Ishikawa (cell line): ENCODE data around the gene NPHS1.

Experiments used
- CEBPB ChIP-seq: IDR thresholded peaks from 2 replicates; pipeline ENCODE4 v1.6.1; 2012
- CREB1 ChIP-seq: IDR thresholded peaks from 2 replicates; pipeline ENCODE4 v1.6.1; 2012; ENCODE audit warnings: low read depth
- EGR1 ChIP-seq: IDR thresholded peaks from 2 replicates; pipeline ENCODE4 v1.6.1; 2012
- EP300 ChIP-seq: IDR thresholded peaks from 2 replicates; pipeline ENCODE4 v1.6.1; 2012; ENCODE audit warnings: borderline replicate concordance
- FOXM1 ChIP-seq: IDR thresholded peaks from 2 replicates; pipeline ENCODE4 v1.6.1; 2012; ENCODE audit warnings: low read depth, borderline replicate concordance
- NFIC ChIP-seq: IDR thresholded peaks from 2 replicates; pipeline ENCODE4 v1.6.1; 2012
- RAD21 ChIP-seq: IDR thresholded peaks from 2 replicates; pipeline ENCODE4 v1.6.1; 2012; ENCODE audit warnings: low read depth
- TAF1 ChIP-seq: IDR thresholded peaks from 2 replicates; pipeline ENCODE4 v1.6.1; 2012; ENCODE audit warnings: low read depth, mild to moderate bottlenecking
- TCF12 ChIP-seq: IDR thresholded peaks from 2 replicates; pipeline ENCODE4 v1.6.1; 2012; ENCODE audit warnings: low read depth
- TEAD4 ChIP-seq: IDR thresholded peaks from 2 replicates; pipeline ENCODE4 v1.6.1; 2012
- YY1 ChIP-seq: IDR thresholded peaks from 2 replicates; pipeline ENCODE4 v1.6.1; 2012; ENCODE audit warnings: low read depth
- ZBTB7A ChIP-seq: IDR thresholded peaks from 2 replicates; pipeline ENCODE4 v1.6.1; 2012; ENCODE audit warnings: low read depth
- TF ChIP-seq, protein P1 (sequence below): IDR thresholded peaks from 2 replicates; pipeline ENCODE4 v1.6.1; 2012; ENCODE audit warnings: low read depth, mild to moderate bottlenecking
- TF ChIP-seq, protein P2 (sequence below): IDR thresholded peaks from 2 replicates; pipeline ENCODE4 v1.6.1; 2012
- TF ChIP-seq, protein P3 (sequence below): IDR thresholded peaks from 2 replicates; pipeline ENCODE4 v1.6.1; 2012

Gene NPHS1

DNA sequence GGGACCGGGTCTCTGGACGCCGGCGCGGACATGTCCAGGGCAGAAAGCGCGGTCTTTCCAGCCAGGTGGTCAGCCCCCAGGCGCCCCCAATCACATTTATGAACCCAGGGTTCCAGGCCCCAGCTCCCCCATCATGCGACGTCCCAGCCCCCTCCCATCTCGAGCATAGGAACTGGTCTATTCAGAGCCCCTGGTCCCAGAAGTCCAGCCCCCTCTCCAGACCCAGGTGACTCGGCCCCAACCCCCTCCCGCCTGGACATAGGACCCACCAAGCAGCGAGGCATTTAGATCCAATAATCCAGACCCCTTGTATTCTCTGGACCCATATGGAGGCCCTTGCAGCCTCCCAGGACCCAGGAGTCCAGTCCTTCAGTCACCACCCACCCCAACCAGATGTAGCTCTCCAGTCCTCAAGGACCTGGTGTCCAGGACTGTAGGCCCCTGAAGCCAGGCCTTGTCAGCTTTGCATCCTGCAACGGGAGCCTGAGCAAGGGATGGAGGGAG, 16.6 kb upstream of the NPHS1 start:
- TF ChIP-seq, protein P1, sequence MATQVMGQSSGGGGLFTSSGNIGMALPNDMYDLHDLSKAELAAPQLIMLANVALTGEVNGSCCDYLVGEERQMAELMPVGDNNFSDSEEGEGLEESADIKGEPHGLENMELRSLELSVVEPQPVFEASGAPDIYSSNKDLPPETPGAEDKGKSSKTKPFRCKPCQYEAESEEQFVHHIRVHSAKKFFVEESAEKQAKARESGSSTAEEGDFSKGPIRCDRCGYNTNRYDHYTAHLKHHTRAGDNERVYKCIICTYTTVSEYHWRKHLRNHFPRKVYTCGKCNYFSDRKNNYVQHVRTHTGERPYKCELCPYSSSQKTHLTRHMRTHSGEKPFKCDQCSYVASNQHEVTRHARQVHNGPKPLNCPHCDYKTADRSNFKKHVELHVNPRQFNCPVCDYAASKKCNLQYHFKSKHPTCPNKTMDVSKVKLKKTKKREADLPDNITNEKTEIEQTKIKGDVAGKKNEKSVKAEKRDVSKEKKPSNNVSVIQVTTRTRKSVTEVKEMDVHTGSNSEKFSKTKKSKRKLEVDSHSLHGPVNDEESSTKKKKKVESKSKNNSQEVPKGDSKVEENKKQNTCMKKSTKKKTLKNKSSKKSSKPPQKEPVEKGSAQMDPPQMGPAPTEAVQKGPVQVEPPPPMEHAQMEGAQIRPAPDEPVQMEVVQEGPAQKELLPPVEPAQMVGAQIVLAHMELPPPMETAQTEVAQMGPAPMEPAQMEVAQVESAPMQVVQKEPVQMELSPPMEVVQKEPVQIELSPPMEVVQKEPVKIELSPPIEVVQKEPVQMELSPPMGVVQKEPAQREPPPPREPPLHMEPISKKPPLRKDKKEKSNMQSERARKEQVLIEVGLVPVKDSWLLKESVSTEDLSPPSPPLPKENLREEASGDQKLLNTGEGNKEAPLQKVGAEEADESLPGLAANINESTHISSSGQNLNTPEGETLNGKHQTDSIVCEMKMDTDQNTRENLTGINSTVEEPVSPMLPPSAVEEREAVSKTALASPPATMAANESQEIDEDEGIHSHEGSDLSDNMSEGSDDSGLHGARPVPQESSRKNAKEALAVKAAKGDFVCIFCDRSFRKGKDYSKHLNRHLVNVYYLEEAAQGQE, result no peak
- TF ChIP-seq CREB1 (no peak), EGR1 (no peak), EP300 (no peak), CEBPB (no peak), FOXM1 (no peak), TEAD4 (no peak), RAD21 (no peak), NFIC (no peak), TAF1 (no peak)
- TF ChIP-seq, protein P2, sequence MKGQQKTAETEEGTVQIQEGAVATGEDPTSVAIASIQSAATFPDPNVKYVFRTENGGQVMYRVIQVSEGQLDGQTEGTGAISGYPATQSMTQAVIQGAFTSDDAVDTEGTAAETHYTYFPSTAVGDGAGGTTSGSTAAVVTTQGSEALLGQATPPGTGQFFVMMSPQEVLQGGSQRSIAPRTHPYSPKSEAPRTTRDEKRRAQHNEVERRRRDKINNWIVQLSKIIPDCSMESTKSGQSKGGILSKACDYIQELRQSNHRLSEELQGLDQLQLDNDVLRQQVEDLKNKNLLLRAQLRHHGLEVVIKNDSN, result no peak
- TF ChIP-seq, protein P3, sequence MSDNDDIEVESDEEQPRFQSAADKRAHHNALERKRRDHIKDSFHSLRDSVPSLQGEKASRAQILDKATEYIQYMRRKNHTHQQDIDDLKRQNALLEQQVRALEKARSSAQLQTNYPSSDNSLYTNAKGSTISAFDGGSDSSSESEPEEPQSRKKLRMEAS, result no peak

DNA sequence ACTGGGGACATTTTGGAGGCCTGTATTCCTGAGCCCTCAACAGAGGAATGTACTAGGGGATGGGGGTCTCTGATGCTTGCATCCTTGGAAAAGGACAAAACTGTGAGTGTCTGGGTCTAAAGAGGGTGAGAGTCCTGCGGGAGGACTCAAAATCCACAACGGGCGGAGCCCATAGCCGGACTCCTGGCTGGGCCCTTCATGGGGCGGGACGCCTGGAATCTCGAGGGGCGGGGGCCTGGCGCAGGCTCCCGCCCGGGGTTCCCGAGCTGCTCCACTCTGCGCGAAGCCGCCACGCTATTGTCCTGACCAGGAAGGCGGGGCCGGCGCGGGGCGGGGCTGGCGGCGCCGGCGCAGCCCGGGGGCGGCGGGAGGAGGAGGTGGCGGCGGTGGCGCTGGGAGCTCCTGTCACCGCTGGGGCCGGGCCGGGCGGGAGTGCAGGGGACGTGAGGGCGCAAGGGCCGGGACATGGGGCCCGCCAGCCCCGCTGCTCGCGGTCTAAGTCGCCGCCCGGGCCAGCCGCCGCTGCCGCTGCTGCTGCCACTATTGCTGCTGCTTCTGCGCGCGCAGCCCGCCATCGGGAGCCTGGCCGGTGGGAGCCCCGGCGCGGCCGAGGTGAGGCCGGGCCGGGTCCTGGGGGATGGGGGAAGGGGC, 16.0 kb upstream of the NPHS1 start, which contains the start of gene APLP1:
Gene APLP1, plus strand, starts transcription at position 403 of the 651 bp plus-strand sequence. Its CDS starts 63 bp downstream, at position 466.
- peak; percentile 31; the same call in 1 of the 2 replicates for TF ChIP-seq TEAD4
- TF ChIP-seq EGR1, result no peak; the same call in 1 of the 2 replicates
- TF ChIP-seq TAF1, result no peak
- TF ChIP-seq, protein P3, result peak; percentile 41; the same call in 1 of the 2 replicates
- no peak for TF ChIP-seq TCF12
- TF ChIP-seq CEBPB, result no peak
- no peak for TF ChIP-seq NFIC
- no peak for TF ChIP-seq YY1
- TF ChIP-seq, protein P1, result no peak

DNA sequence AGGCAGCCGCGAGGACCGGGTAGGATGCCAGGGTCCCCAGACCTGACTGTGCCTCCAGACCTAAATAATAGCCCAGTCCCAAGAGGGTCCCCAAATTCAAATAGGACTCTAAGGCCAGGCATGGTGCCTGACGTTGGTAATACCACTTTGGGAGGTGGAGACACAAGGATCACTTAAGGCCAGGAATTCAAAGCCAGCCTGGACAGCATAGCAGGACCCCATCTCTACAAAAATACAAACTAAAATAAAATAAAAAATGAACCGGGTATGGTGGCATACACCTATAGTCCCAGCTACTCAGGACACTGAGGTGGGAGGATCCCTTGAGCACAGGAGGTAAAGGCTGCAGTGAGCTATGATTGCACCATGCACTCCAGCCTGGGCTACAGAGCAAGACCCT, 10.7 kb upstream of the NPHS1 start:
- TF ChIP-seq EGR1, result no peak
- TF ChIP-seq, protein P1, result no peak
- TF ChIP-seq, protein P2, result no peak
- TF ChIP-seq ZBTB7A, result no peak
- TF ChIP-seq TCF12, result no peak
- TF ChIP-seq NFIC, result no peak
- no peak for TF ChIP-seq TEAD4
- TF ChIP-seq, protein P3, result no peak

DNA sequence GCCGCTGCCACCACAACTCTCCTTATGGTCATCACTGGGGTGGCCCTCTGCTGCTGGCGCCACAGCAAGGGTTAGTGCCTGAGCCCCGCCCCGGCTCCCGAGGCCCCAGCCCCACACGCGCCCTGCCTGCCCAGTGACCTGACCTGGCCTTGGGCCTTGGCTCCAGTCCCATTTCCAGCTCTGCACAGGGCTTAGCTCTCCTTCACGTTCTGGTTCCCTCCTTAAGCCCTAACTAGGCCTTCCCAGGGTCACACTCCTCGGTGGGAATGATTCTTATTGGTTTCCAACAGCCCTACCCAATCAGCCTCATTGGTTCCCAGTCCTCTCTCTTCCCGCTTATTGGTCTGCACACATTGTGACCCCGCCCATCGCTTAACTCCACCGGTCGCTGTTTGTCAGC, 10.2 kb upstream of the NPHS1 start:
- no peak for TF ChIP-seq FOXM1
- TF ChIP-seq ZBTB7A, result no peak
- no peak for TF ChIP-seq TEAD4
